ENCODE measurements around the gene GHRHR. TPM values are rescaled to one million over a fixed set of nuclear protein-coding genes. Genes with fewer than 3 reads are reported as not detected.

The GHRHR gene
- total and polyA plus RNA-seq, 2 experiments from 2014 or later, result not detected

DNA sequence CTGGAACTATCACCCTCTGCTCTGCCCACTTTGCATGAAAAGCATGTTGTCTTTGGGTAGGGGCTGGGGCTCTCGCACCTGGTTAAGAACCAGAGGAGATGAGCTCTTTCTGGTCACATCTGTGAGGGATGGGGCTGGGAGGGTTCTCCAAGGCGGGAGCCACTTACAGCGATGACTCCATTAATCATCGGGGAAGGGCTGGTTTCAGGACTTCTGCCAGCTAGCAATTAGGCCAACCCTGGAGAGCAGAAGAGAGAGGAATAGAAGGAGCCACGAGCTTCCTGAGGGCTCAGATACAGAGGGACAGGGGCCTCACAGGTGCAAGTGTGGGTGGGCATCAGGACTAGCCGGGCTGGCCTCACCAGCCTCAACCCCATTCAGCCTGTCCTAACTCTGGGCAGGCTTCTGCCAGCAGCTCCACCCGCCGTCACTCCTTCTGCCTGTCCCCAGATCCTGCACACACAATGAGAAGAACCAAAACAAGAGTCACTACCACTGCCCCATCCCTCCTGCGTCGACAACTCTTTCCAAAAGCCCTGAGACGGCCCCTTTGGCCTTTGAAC lies 43.7 kb upstream of the GHRHR start:
- H3K9me3 ChIP-seq (ENCODE audit: low read depth), result no peaks in the 10 kb centered on the region
- peaks cover 16% of the 10 kb centered on the region for H3K4me1 ChIP-seq (ENCODE audit: insufficient read depth)
- peak; percentile 61 for DNase-seq
- WGBS, 2 experiments (ENCODE audit: low coverage in 1 of 2, low lambda C conversion rate in 2 of 2, missing lambda C conversion rate in 2 of 2), result 38 to 42% methylated on average over 11 of the region's 11 CpGs
- in situ Hi-C loops (cut with MboI), result no loop called here
- H3K79me2 ChIP-seq (ENCODE audit: insufficient read depth), result no peaks in the 10 kb centered on the region
- H3K4me2 ChIP-seq (ENCODE audit: unreplicated experiment), result no peak overlapping the region
- no peaks in the 10 kb centered on the region for H3K27me3 ChIP-seq (replicated peaks; ENCODE audit: insufficient read depth)
- H3K9me2 ChIP-seq (ENCODE audit: insufficient read depth), result no peaks in the 10 kb centered on the region
- H3K27ac ChIP-seq, result no peak overlapping the region
- no peaks in the 10 kb centered on the region for H4K20me1 ChIP-seq (ENCODE audit: insufficient read depth)
- no peak overlapping the region for H2AFZ ChIP-seq
- no peak overlapping the region for H3K4me3 ChIP-seq
- H3K36me3 ChIP-seq (ENCODE audit: low read depth), result no peaks in the 10 kb centered on the region
- TF ChIP-seq EZH2phosphoT487 (IDR thresholded peaks at IDR 0.05; ENCODE audit: insufficient read depth, low read depth) (no peak), EZH2 (IDR thresholded peaks at IDR 0.05; ENCODE audit: insufficient read depth, poor library complexity, severe bottlenecking) (no peak)
- H3F3A ChIP-seq (ENCODE audit: insufficient read depth), result 0 out of 2 replicates have a peak, but pooled peaks cover 3% of the 10 kb centered on the region
- H3K9ac ChIP-seq, result no peak overlapping the region

DNA sequence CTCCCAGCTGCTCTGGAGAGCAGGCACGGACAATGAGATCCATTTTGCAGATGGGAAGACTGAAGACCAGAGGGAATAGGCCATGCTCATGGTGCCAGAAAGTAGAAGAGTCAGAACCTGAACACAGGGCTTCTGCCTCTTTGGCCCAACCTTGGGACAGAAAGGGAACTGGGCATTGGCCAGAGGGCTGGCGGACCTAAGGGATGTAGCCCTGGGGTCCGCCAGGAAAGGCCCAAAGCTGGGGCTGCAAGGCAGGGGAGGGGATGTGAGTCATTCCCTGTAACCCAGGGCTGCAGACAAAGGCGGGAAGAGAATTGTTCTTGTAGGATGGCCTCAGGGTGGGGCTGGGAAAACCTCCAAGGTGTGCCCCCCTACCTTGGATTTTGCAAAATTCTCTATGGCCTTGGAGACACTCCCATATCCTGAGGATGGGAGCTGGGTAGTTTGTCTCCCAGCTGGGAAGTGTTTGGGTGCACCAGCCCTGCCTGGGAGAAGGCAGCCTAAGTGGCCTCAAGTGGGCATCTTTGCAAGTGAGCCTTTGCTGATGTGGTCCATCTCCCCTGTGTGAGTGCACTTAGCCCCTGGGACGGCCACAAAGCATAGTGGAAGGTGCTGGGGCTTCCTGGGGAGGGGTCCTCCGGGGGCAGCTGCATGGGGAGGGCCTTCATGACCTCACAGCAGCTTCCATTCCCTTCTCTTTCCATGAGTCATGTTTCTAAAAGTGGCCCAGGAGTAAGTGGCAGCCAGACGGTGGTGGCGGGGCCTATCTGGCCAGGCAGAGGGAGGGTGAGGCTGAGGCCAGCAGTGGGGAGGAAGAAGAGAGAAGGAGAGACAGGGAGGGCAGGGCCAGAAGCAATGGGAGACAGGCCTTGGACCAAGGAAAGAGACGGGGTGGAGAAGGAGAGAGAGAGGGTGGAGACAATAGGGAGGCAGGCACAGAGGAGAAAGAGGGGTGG lies 42.9 kb upstream of the GHRHR start:
- H3K79me2 ChIP-seq (ENCODE audit: insufficient read depth), result no peaks in the 10 kb centered on the region
- in situ Hi-C loops (cut with MboI), result no loop called here
- H3K4me3 ChIP-seq, result no peak overlapping the region
- no peaks in the 10 kb centered on the region for H3K9me3 ChIP-seq (ENCODE audit: low read depth)
- H3K27ac ChIP-seq, result no peak overlapping the region
- H3K4me2 ChIP-seq (ENCODE audit: unreplicated experiment), result no peak overlapping the region
- H3K36me3 ChIP-seq (ENCODE audit: low read depth), result no peaks in the 10 kb centered on the region
- 45 to 49% methylated on average over 9 of the region's 9 CpGs for WGBS, 2 experiments (ENCODE audit: low coverage in 1 of 2, low lambda C conversion rate in 2 of 2, missing lambda C conversion rate in 2 of 2)
- DNase-seq, result peak; percentile 75
- 0 out of 2 replicates have a peak, but pooled peaks cover 3% of the 10 kb centered on the region for H3F3A ChIP-seq (ENCODE audit: insufficient read depth)
- no peak overlapping the region for H2AFZ ChIP-seq
- no peak overlapping the region for H3K9ac ChIP-seq
- TF ChIP-seq EZH2phosphoT487 (IDR thresholded peaks at IDR 0.05; ENCODE audit: insufficient read depth, low read depth) (no peak), EZH2 (IDR thresholded peaks at IDR 0.05; ENCODE audit: insufficient read depth, poor library complexity, severe bottlenecking) (no peak)
- peaks cover 11% of the 10 kb centered on the region; the same call in 1 of the 2 replicates for H3K4me1 ChIP-seq (ENCODE audit: insufficient read depth)
- no peaks in the 10 kb centered on the region for H3K9me2 ChIP-seq (ENCODE audit: insufficient read depth)
- H3K27me3 ChIP-seq (replicated peaks; ENCODE audit: insufficient read depth), result no peaks in the 10 kb centered on the region
- no peaks in the 10 kb centered on the region for H4K20me1 ChIP-seq (ENCODE audit: insufficient read depth)

DNA sequence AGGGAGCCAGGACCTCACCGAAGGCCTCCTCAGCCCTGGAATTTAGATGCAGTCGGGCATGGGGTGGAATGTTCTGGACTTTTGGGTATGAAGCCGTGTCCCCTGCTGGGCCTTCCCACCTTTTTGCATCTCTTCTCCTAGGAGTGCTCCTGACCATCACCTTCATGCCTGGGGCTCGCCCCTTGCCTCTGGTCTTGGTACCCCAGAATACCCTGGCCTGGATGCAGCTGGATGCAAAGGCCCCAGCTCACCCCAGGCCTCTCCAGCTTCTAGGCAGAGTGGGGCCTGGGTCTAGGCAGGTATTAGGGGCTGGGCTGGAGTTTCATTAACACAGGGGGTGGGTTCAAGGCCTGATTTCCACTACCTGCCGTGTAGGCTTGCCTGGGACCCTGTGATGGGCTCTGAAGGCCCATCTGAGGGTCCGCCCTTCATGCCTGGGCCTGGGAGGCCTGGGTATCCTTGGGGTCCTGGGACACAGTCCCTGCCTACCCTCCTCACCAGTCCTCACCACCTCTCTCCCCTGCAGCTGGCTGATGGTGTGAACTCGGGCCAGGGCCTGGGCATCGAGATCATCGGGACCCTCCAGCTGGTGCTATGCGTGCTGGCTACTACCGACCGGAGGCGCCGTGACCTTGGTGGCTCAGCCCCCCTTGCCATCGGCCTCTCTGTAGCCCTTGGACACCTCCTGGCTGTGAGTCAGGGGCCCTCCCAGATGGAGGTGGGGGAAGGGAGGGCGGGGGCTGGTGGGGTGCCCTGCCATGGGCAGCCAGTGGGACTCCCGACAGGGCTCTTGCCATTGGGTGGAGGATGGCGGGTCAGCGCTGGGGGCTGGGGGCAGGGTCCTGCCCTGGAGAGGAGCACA lies 42.0 kb upstream of the GHRHR start:
- Histone ChIP-seq H3F3A (ENCODE audit: insufficient read depth) (0 out of 2 replicates have a peak, but pooled peaks cover 3% of the 10 kb centered on the region), H3K27ac (no peak overlapping the region), H3K79me2 (ENCODE audit: insufficient read depth) (no peaks in the 10 kb centered on the region), H3K36me3 (ENCODE audit: low read depth) (no peaks in the 10 kb centered on the region), H3K9me3 (ENCODE audit: low read depth) (no peaks in the 10 kb centered on the region), H3K4me1 (ENCODE audit: insufficient read depth) (peaks cover 11% of the 10 kb centered on the region; the same call in 1 of the 2 replicates), H3K4me2 (ENCODE audit: unreplicated experiment) (no peak overlapping the region), H3K4me3 (no peak overlapping the region), H3K27me3 (replicated peaks; ENCODE audit: insufficient read depth) (no peaks in the 10 kb centered on the region), H4K20me1 (ENCODE audit: insufficient read depth) (no peaks in the 10 kb centered on the region), H3K9ac (no peak overlapping the region), H2AFZ (no peak overlapping the region), H3K9me2 (ENCODE audit: insufficient read depth) (no peaks in the 10 kb centered on the region)
- 78 to 86% methylated on average over 8 to 19 of the region's 19 CpGs for WGBS, 2 experiments (ENCODE audit: low coverage in 1 of 2, low lambda C conversion rate in 2 of 2, missing lambda C conversion rate in 2 of 2)
- in situ Hi-C loops (cut with MboI), result no loop called here
- no peak for DNase-seq
- no peak for TF ChIP-seq EZH2 (IDR thresholded peaks at IDR 0.05; ENCODE audit: insufficient read depth, poor library complexity, severe bottlenecking)
- TF ChIP-seq EZH2phosphoT487 (IDR thresholded peaks at IDR 0.05; ENCODE audit: insufficient read depth, low read depth), result no peak

DNA sequence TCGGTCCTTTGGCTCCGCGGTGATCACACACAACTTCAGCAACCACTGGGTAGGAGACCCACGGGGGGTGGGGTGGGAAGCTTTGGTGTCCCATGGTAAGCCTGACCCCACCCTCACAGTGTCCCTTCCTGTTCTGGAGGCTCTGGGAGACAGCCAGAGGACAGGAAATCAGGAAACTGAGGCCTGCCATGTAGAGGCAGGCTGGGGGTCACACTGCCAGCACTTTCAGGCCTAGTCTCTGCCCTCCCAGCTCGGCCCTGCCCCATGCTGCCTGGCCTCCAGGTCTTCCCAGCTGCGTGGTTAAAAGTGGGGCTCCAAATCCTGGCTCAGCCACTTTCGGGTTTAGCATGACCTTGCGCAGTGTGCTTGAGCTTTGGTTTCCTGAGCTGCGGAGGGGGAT lies 41.2 kb upstream of the GHRHR start:
- H3K27ac ChIP-seq, result no peak overlapping the region
- no peaks in the 10 kb centered on the region for H3K9me2 ChIP-seq (ENCODE audit: insufficient read depth)
- no peak overlapping the region for H3K4me2 ChIP-seq (ENCODE audit: unreplicated experiment)
- H2AFZ ChIP-seq, result no peak overlapping the region
- in situ Hi-C loops (cut with MboI), result no loop called here
- peaks cover 11% of the 10 kb centered on the region; the same call in 1 of the 2 replicates for H3K4me1 ChIP-seq (ENCODE audit: insufficient read depth)
- DNase-seq, result no peak
- TF ChIP-seq EZH2 (IDR thresholded peaks at IDR 0.05; ENCODE audit: insufficient read depth, poor library complexity, severe bottlenecking), result no peak
- TF ChIP-seq EZH2phosphoT487 (IDR thresholded peaks at IDR 0.05; ENCODE audit: insufficient read depth, low read depth), result no peak
- no peaks in the 10 kb centered on the region for H3K27me3 ChIP-seq (replicated peaks; ENCODE audit: insufficient read depth)
- H4K20me1 ChIP-seq (ENCODE audit: insufficient read depth), result no peaks in the 10 kb centered on the region
- H3K79me2 ChIP-seq (ENCODE audit: insufficient read depth), result no peaks in the 10 kb centered on the region
- no peak overlapping the region for H3K9ac ChIP-seq
- no peaks in the 10 kb centered on the region for H3K9me3 ChIP-seq (ENCODE audit: low read depth)
- H3F3A ChIP-seq (ENCODE audit: insufficient read depth), result 0 out of 2 replicates have a peak, but pooled peaks cover 3% of the 10 kb centered on the region
- H3K4me3 ChIP-seq, result no peak overlapping the region
- WGBS, 2 experiments (ENCODE audit: low coverage in 1 of 2, low lambda C conversion rate in 2 of 2, missing lambda C conversion rate in 2 of 2), result 93 to 95% methylated on average over 9 of the region's 9 CpGs
- H3K36me3 ChIP-seq (ENCODE audit: low read depth), result no peaks in the 10 kb centered on the region

Data from GM23248 (cell line).